Measurements from ENCODE around the gene STUM.

Gene STUM

DNA sequence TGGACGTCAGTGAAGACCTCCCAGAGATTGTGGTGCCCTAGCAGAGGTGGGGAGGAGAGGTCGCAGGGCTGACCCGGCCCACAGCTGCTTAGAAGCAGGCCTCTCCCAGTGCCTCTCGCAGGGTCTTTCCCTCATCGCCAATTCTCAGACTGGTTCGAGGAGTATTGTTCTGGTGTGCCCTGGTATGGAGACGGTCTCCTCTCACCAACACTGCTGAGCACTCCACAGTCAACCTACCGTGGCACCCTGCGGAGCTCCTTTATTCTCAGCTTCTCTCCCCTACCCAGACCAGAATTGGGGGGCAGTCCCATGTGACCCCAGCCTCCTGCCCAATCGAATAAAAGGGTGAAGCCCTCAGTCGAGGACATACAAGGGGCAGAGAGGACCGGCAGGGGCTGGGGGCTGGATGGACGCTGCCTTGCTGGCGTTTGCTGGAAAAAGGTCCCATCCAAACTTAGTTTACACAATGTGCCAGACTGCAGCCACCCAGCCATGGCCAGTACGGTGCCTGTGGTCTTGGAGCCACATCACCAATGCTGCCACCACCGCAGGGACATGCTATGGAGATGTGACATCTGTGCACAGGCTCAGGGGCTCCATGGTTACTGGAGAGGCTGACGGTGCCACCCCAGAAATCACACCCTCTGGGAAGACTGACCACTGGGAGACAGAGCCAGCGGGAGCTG, 80.8 kb downstream of the STUM start:
- H3K27ac ChIP-seq (ENCODE audit: low read depth, low read length): no peak overlapping the region
- no peaks in the 10 kb centered on the region for H3K27me3 ChIP-seq (ENCODE audit: control insufficient read depth in 1 of 2, insufficient read depth in 2 of 2, low read length in 2 of 2)
- H3K4me3 ChIP-seq (ENCODE audit: low read depth in 1 of 2, low read length in 2 of 2): no peak overlapping the region
- no peak overlapping the region for H3K9ac ChIP-seq (ENCODE audit: low read depth in 1 of 2, low read length in 2 of 2)
- peaks cover 0 to 7% of the 10 kb centered on the region in 2 donors for H3K4me1 ChIP-seq (ENCODE audit: control insufficient read depth in 1 of 2, insufficient read depth in 2 of 2, low read length in 2 of 2)
- peaks cover 0 to 7% of the 10 kb centered on the region in 2 donors for H3K36me3 ChIP-seq (ENCODE audit: control insufficient read depth in 1 of 2, insufficient read depth in 2 of 2, low read length in 2 of 2)
- H3K9me3 ChIP-seq (ENCODE audit: control insufficient read depth in 1 of 2, low read length in 2 of 2): peaks cover 0 to 5% of the 10 kb centered on the region in 2 donors

DNA sequence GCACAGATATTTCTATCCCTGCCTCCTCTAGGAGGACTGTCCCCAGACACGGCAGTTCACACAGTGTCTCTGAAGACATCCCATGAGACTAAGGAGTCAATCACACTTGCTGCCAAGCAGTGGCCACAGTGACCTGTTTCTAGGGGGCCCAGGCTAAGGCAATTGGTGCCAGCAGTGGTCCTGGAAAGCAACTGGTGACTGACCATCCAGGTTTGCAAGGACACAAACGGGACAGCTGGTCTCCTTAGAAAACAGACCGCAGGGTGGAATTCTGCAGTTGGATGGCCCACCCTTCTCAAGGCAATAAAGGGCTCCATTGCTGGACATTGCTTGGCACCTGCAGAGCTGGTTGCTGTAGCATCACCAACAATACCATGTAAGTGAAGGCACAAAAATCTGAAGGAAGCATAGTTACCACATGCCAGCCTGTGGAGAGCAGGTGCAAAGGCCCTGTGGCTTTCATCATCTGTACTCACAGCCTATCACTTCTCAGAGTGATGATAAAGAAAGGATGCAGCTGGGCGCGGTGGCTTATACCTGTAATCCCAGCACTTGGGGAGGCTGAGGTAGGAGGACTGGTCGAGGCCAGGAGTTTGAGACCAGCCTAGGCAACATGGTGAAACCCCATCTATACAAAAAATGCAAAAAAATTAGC, 81.5 kb downstream of the STUM start:
- H3K27me3 ChIP-seq (ENCODE audit: control insufficient read depth in 1 of 2, insufficient read depth in 2 of 2, low read length in 2 of 2): no peaks in the 10 kb centered on the region
- H3K36me3 ChIP-seq (ENCODE audit: control insufficient read depth in 1 of 2, insufficient read depth in 2 of 2, low read length in 2 of 2): peaks cover 0 to 7% of the 10 kb centered on the region in 2 donors
- H3K27ac ChIP-seq (ENCODE audit: low read depth, low read length): no peak overlapping the region
- H3K4me1 ChIP-seq (ENCODE audit: control insufficient read depth in 1 of 2, insufficient read depth in 2 of 2, low read length in 2 of 2): peaks cover 0 to 8% of the 10 kb centered on the region in 2 donors
- peaks cover 0 to 5% of the 10 kb centered on the region in 2 donors for H3K9me3 ChIP-seq (ENCODE audit: control insufficient read depth in 1 of 2, low read length in 2 of 2)
- H3K9ac ChIP-seq (ENCODE audit: low read depth in 1 of 2, low read length in 2 of 2): no peak overlapping the region
- no peak overlapping the region for H3K4me3 ChIP-seq (ENCODE audit: low read depth in 1 of 2, low read length in 2 of 2)

DNA sequence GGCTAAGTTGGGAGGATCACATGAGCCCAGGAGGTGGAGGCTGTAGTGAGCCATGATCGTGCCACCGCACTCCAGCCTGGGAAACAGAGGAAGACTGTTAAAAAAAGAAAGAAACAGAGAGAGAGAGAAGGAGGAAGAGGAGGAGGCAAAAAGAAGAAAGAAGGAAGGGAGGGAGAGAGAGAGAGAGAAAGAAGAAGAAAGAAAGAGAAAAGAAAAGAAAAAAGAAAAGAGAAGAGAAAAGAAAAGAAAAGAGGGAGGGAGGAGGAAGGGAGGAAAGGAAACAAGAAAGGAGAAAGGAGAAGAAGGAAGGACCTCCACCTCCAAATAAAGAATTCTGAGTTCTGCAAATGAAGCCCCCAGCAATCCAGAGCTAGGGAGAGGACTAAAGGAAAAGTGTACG, 82.0 kb downstream of the STUM start:
- Histone ChIP-seq H3K4me3 (ENCODE audit: low read depth in 1 of 2, low read length in 2 of 2) (no peak overlapping the region), H3K27ac (ENCODE audit: low read depth, low read length) (no peak overlapping the region), H3K4me1 (ENCODE audit: control insufficient read depth in 1 of 2, insufficient read depth in 2 of 2, low read length in 2 of 2) (peaks cover 0 to 8% of the 10 kb centered on the region in 2 donors), H3K27me3 (ENCODE audit: control insufficient read depth in 1 of 2, insufficient read depth in 2 of 2, low read length in 2 of 2) (no peaks in the 10 kb centered on the region), H3K9me3 (ENCODE audit: control insufficient read depth in 1 of 2, low read length in 2 of 2) (peaks cover 0 to 5% of the 10 kb centered on the region in 2 donors), H3K9ac (ENCODE audit: low read depth in 1 of 2, low read length in 2 of 2) (no peak overlapping the region), H3K36me3 (ENCODE audit: control insufficient read depth in 1 of 2, insufficient read depth in 2 of 2, low read length in 2 of 2) (peaks cover 0 to 7% of the 10 kb centered on the region in 2 donors)

DNA sequence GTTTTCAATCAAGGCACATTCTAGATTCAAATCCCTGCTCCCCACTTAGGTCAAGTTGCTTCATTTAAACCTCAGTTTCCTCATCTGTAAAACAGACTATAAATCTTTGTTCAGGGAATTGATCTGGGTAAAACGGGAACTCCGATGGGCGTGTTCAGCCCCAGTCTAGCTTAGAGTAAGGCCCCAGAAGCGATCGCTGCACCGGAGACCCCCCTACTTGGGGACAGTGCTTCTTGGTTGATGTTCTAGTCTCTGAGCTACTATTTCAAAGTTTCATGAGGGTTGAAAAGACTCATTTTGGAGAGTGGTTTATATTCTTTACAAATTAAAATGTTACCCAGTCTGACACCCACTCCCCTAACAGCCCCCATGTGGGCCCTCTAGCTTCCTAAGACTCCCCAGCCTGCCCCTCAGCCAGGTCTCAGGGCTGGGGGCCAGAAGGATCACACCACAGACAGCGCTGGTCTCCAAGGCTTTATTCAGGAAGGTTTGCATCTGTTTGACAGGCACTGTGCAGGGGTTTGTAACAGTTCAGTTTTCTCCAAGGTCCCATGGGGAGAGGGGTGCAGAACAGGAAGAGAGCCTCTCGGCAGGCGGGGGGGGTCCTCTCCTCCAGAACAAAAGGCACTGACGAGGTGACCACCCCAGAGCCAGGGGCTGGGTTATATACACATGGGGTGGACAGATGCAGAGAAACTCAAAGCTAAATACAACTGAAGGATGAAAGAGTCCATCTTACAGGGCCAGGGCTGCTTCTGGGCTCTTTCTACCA, 82.9 kb downstream of the STUM start:
- no peak overlapping the region for H3K9ac ChIP-seq (ENCODE audit: low read depth in 1 of 2, low read length in 2 of 2)
- no peak overlapping the region for H3K27ac ChIP-seq (ENCODE audit: low read depth, low read length)
- H3K4me1 ChIP-seq (ENCODE audit: control insufficient read depth in 1 of 2, insufficient read depth in 2 of 2, low read length in 2 of 2): peaks cover 0 to 8% of the 10 kb centered on the region in 2 donors
- peaks cover 0 to 5% of the 10 kb centered on the region in 2 donors for H3K9me3 ChIP-seq (ENCODE audit: control insufficient read depth in 1 of 2, low read length in 2 of 2)
- H3K36me3 ChIP-seq (ENCODE audit: control insufficient read depth in 1 of 2, insufficient read depth in 2 of 2, low read length in 2 of 2): peaks cover 4 to 7% of the 10 kb centered on the region in 2 donors
- H3K27me3 ChIP-seq (ENCODE audit: control insufficient read depth in 1 of 2, insufficient read depth in 2 of 2, low read length in 2 of 2): no peaks in the 10 kb centered on the region
- H3K4me3 ChIP-seq (ENCODE audit: low read depth in 1 of 2, low read length in 2 of 2): no peak overlapping the region

DNA sequence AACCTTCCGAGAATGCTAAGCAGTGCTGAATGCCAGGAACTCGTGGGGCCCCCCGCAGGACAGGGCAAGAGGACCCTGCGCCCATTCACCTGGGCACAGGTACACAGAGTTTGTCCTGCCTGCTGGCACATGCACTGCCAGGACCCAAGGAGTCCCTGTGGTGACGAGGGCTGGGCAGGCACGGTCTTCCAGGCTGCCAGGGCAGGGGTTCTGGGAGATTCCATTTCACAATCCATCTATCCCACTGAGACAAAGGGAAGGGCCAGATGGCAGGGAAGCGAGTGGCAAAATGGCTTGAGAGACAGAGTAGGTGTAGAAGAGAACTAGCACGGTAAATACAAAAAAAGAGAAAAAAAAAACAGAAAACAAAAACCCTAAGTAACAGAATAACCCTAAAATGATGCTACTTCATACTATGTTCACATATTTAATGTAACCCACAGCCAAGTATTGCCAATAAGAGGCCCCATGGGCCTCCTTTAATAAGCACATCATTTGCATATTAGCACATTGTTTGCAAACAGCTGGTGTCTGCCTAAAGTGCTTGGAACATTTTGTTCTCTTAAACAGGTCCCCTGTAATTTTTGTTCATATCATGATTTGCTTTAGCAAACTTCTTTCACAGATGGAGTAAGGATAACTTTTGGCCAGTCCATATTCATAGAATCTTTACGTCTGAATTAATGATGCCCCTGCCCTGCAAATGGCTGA, 83.8 kb downstream of the STUM start:
- Histone ChIP-seq H3K27me3 (ENCODE audit: control insufficient read depth in 1 of 2, insufficient read depth in 2 of 2, low read length in 2 of 2) (no peaks in the 10 kb centered on the region), H3K36me3 (ENCODE audit: control insufficient read depth in 1 of 2, insufficient read depth in 2 of 2, low read length in 2 of 2) (peaks cover 7 to 13% of the 10 kb centered on the region in 2 donors), H3K9me3 (ENCODE audit: control insufficient read depth in 1 of 2, low read length in 2 of 2) (no peaks in the 10 kb centered on the region), H3K4me3 (ENCODE audit: low read depth in 1 of 2, low read length in 2 of 2) (no peak overlapping the region), H3K4me1 (ENCODE audit: control insufficient read depth in 1 of 2, insufficient read depth in 2 of 2, low read length in 2 of 2) (peaks cover 0 to 8% of the 10 kb centered on the region in 2 donors), H3K9ac (ENCODE audit: low read depth in 1 of 2, low read length in 2 of 2) (no peak overlapping the region), H3K27ac (ENCODE audit: low read depth, low read length) (no peak overlapping the region)

DNA sequence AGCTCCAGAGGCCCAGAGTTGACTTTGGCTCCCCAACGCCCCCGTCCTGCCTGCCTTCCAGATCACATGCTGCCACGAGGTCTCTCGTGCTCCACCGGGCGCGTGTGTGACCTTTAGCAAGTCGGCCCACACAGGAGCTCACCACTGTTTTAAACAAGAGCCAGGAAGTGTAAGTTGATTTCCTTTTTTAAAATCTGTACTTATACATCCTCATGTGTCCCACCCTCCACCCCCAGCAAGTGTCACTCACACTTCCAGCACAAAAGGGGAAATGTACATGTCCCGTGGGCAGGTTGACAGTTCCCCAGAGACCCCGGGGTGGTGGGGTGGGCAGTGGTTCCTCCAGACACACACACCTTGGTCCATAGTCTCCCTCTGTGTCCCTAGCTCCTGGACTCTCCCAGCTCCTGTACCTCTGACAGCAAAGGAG, 84.4 kb downstream of the STUM start:
- Histone ChIP-seq H3K36me3 (ENCODE audit: control insufficient read depth in 1 of 2, insufficient read depth in 2 of 2, low read length in 2 of 2) (peaks cover 7 to 16% of the 10 kb centered on the region in 2 donors), H3K9ac (ENCODE audit: low read depth in 1 of 2, low read length in 2 of 2) (no peak overlapping the region), H3K4me3 (ENCODE audit: low read depth in 1 of 2, low read length in 2 of 2) (no peak overlapping the region), H3K9me3 (ENCODE audit: control insufficient read depth in 1 of 2, low read length in 2 of 2) (no peaks in the 10 kb centered on the region), H3K27ac (ENCODE audit: low read depth, low read length) (no peak overlapping the region), H3K4me1 (ENCODE audit: control insufficient read depth in 1 of 2, insufficient read depth in 2 of 2, low read length in 2 of 2) (peaks cover 0 to 8% of the 10 kb centered on the region in 2 donors), H3K27me3 (ENCODE audit: control insufficient read depth in 1 of 2, insufficient read depth in 2 of 2, low read length in 2 of 2) (no peaks in the 10 kb centered on the region)

DNA sequence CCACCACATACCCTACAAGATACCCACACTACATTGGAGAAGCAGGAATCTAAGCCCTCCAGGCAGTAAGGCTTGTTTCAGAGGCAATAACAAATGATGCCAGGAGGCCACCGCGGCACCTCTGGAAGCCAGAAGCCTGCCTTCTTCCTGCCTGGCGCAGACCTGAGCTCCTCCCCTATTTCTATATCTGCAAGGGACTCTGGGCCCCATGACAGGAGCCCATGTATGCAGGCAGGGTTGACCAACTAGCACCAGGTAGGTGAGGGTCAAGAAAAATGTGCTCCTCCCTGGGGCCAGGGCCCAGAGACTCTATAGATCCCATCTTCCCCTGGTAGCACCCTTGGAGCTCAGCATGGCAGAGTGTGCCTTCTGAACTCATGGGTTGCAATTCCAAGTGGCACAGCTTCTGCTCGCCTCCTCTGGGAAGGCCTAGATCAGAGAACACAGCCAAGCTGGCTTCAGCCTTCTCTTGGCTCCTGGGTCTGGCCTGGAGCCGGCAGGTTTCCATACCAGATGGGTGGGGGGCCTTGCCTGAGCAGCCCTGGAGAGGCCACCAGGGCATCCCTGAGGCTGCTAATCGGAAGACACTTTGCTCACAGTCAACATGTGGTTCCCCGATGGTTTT, 85.1 kb downstream of the STUM start:
- H3K9ac ChIP-seq (ENCODE audit: low read depth in 1 of 2, low read length in 2 of 2): no peak overlapping the region
- H3K4me1 ChIP-seq (ENCODE audit: control insufficient read depth in 1 of 2, insufficient read depth in 2 of 2, low read length in 2 of 2): peaks cover 0 to 8% of the 10 kb centered on the region in 2 donors
- H3K9me3 ChIP-seq (ENCODE audit: control insufficient read depth in 1 of 2, low read length in 2 of 2): no peaks in the 10 kb centered on the region
- no peak overlapping the region for H3K27ac ChIP-seq (ENCODE audit: low read depth, low read length)
- no peaks in the 10 kb centered on the region for H3K27me3 ChIP-seq (ENCODE audit: control insufficient read depth in 1 of 2, insufficient read depth in 2 of 2, low read length in 2 of 2)
- H3K36me3 ChIP-seq (ENCODE audit: control insufficient read depth in 1 of 2, insufficient read depth in 2 of 2, low read length in 2 of 2): peaks cover 7 to 20% of the 10 kb centered on the region in 2 donors
- no peak overlapping the region for H3K4me3 ChIP-seq (ENCODE audit: low read depth in 1 of 2, low read length in 2 of 2)

DNA sequence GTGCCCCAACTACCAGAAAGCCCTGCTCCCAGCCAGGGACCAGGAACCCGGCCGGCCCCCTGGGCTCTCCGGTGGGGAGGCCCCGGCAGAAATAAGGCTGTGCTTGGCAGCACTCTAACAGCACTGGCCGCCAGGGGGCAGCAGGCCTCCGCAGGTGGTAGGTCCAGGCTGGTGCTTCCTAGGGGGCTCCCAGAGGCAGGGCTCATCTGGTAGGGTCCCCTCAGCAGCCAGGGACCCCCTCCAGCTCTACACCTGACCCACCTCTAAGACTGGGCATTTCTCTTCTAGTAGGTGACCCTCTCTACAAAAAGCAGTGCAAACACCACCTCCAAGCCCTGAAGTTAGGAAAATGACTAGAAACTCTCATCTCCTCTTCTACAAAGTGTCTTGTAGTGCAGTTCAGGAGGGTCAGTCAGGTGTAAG, 85.6 kb downstream of the STUM start:
- Histone ChIP-seq H3K27ac (ENCODE audit: low read depth, low read length) (no peak overlapping the region), H3K9me3 (ENCODE audit: control insufficient read depth in 1 of 2, low read length in 2 of 2) (no peaks in the 10 kb centered on the region), H3K27me3 (ENCODE audit: control insufficient read depth in 1 of 2, insufficient read depth in 2 of 2, low read length in 2 of 2) (no peaks in the 10 kb centered on the region), H3K4me3 (ENCODE audit: low read depth in 1 of 2, low read length in 2 of 2) (no peak overlapping the region), H3K9ac (ENCODE audit: low read depth in 1 of 2, low read length in 2 of 2) (no peak overlapping the region), H3K36me3 (ENCODE audit: control insufficient read depth in 1 of 2, insufficient read depth in 2 of 2, low read length in 2 of 2) (peaks cover 7 to 22% of the 10 kb centered on the region in 2 donors), H3K4me1 (ENCODE audit: control insufficient read depth in 1 of 2, insufficient read depth in 2 of 2, low read length in 2 of 2) (peaks cover 0 to 8% of the 10 kb centered on the region in 2 donors)

DNA sequence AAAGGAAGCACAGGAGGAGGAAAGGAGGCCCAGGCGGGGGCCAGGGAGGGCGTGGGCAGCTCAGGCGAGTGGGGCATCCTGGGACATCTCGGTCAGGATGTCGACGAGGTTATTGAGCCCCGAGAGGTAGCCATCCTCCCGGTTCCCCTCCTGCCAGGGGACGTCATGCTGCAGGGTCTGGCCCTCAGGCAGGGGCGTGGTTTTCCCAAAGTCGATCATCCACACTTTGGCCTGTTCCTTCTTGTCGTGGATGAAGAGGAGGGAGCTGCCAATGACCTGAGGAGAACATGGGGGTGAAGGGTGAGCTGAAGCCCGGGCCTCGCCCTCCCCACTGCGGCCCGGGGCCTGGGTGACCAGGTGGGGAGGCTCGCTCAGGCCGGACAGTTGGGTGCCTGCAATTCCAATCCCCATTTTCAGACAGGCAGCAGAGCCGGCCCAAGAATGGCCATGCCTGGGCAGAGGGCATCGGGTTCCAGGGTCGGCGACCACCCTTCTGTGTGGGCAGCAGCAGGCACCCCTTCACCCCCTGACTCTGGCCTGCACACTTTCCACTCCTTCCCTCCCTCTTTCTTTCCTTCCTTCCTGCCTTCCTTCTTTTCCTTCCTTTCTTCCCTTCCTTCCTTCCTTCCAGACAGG, 86.2 kb downstream of the STUM start:
- no peak overlapping the region for H3K4me3 ChIP-seq (ENCODE audit: low read depth in 1 of 2, low read length in 2 of 2)
- no peak overlapping the region for H3K9ac ChIP-seq (ENCODE audit: low read depth in 1 of 2, low read length in 2 of 2)
- H3K4me1 ChIP-seq (ENCODE audit: control insufficient read depth in 1 of 2, insufficient read depth in 2 of 2, low read length in 2 of 2): peaks cover 0 to 8% of the 10 kb centered on the region in 2 donors
- H3K36me3 ChIP-seq (ENCODE audit: control insufficient read depth in 1 of 2, insufficient read depth in 2 of 2, low read length in 2 of 2): peaks cover 7 to 22% of the 10 kb centered on the region in 2 donors
- H3K27ac ChIP-seq (ENCODE audit: low read depth, low read length): no peak overlapping the region
- no peaks in the 10 kb centered on the region for H3K27me3 ChIP-seq (ENCODE audit: control insufficient read depth in 1 of 2, insufficient read depth in 2 of 2, low read length in 2 of 2)
- H3K9me3 ChIP-seq (ENCODE audit: control insufficient read depth in 1 of 2, low read length in 2 of 2): no peaks in the 10 kb centered on the region

Data from duodenal mucosa (tissue), 2 donors.